GM21528 (cell line): ENCODE results near the gene DLG2.
"Not testable (repeated sequence)": the region's sequence is repeated elsewhere in the genome, so short reads cannot be mapped to it uniquely, and the experiment has no call there.

ENCODE experiments used
- ATAC-seq: cut with Tn5 transposase; IDR thresholded peaks from one replicate; pipeline ENCODE4 v1.9.1; 2021; ENCODE audit warnings: mild to moderate bottlenecking, moderate library complexity; ENCODE audit not compliant: unreplicated experiment, low FRiP score

Gene DLG2

GRCh38 chr11:85062659-85063058 is 564.5 kb downstream of the DLG2 start:
- ATAC-seq = peak; percentile 100

- no peak for ATAC-seq
Observed at GRCh38 chr11:85052636-85053035, 574.5 kb downstream of the DLG2 start.

GRCh38 chr11:85048801-85049200 is 578.3 kb downstream of the DLG2 start:
- no peak for ATAC-seq

- no peak for ATAC-seq
Observed at GRCh38 chr11:85045716-85046115, 581.4 kb downstream of the DLG2 start.

- no peak for ATAC-seq
Observed at GRCh38 chr11:85044911-85045310, 582.2 kb downstream of the DLG2 start.

- no peak for ATAC-seq
Observed at GRCh38 chr11:85042361-85042760, 584.8 kb downstream of the DLG2 start.

- no peak for ATAC-seq
Observed at GRCh38 chr11:85040166-85040565, 587.0 kb downstream of the DLG2 start.

- no peak for ATAC-seq
Observed at GRCh38 chr11:85029964-85030363, 597.2 kb downstream of the DLG2 start.

GRCh38 chr11:85028329-85029101 is 598.6 kb downstream of the DLG2 start:
- ATAC-seq = no peak

GRCh38 chr11:85027346-85027745 is 599.8 kb downstream of the DLG2 start:
- ATAC-seq = no peak

- ATAC-seq = no peak
Observed at GRCh38 chr11:85021058-85021457, 606.1 kb downstream of the DLG2 start.

- no peak for ATAC-seq
Observed at GRCh38 chr11:84993386-84993785, 633.8 kb downstream of the DLG2 start.

- ATAC-seq = no peak
Observed at GRCh38 chr11:84990141-84990540, 637.0 kb downstream of the DLG2 start.

- not testable (repeated sequence) for ATAC-seq
Observed at GRCh38 chr11:84987686-84988187, 639.4 kb downstream of the DLG2 start.

GRCh38 chr11:84981301-84981700 is 645.8 kb downstream of the DLG2 start:
- ATAC-seq = no peak

- ATAC-seq = no peak
Observed at GRCh38 chr11:84969103-84969502, 658.0 kb downstream of the DLG2 start.

GRCh38 chr11:84965484-84965883 is 661.7 kb downstream of the DLG2 start:
- ATAC-seq = no peak

- ATAC-seq = no peak
Observed at GRCh38 chr11:84963240-84963639, 663.9 kb downstream of the DLG2 start.

GRCh38 chr11:84962018-84962417 is 665.1 kb downstream of the DLG2 start:
- no peak for ATAC-seq

- no peak for ATAC-seq
Observed at GRCh38 chr11:84958295-84958694, 668.8 kb downstream of the DLG2 start.

- ATAC-seq = no peak
Observed at GRCh38 chr11:84950569-84951270, 676.4 kb downstream of the DLG2 start.
